HG03060 (cell line): ENCODE data around the gene GALE.
"Not testable (repeated sequence)": the region's sequence is repeated elsewhere in the genome, so short reads cannot be mapped to it uniquely, and the experiment has no call there.

Experiments
- ATAC-seq: cut with Tn5 transposase; IDR thresholded peaks from one replicate; pipeline ENCODE4 v1.9.1; 2021; ENCODE audit warnings: low read depth, moderate number of reproducible peaks; ENCODE audit not compliant: unreplicated experiment

Gene GALE

GRCh38 chr1:23793861-23794731 is 6.5 kb downstream of the GALE start:
- no peak for ATAC-seq

- no peak for ATAC-seq
Measured at GRCh38 chr1:23793018-23793781, 7.4 kb downstream of the GALE start.

- no peak for ATAC-seq
Measured at GRCh38 chr1:23792151-23792945, 8.2 kb downstream of the GALE start.

- no peak for ATAC-seq
Measured at GRCh38 chr1:23791516-23792047, 9.0 kb downstream of the GALE start.

GRCh38 chr1:23790696-23791515 is 9.6 kb downstream of the GALE start, which contains the start of gene LYPLA2:
Gene LYPLA2, plus strand, starts transcription at chr1:23791145. Its CDS starts 1,538 bp downstream, at chr1:23792683.
- no peak for ATAC-seq

GRCh38 chr1:23788695-23789094 is 11.9 kb downstream of the GALE start:
- ATAC-seq = no peak

GRCh38 chr1:23787701-23788100 is 12.9 kb downstream of the GALE start:
- ATAC-seq = no peak

GRCh38 chr1:23784846-23785245 is 15.7 kb downstream of the GALE start:
- no peak for ATAC-seq

GRCh38 chr1:23783141-23783540 is 17.4 kb downstream of the GALE start:
- not testable (repeated sequence) for ATAC-seq

- ATAC-seq = no peak
Measured at GRCh38 chr1:23779826-23780371, 20.7 kb downstream of the GALE start.

- no peak for ATAC-seq
Measured at GRCh38 chr1:23777979-23778814, 22.4 kb downstream of the GALE start, which contains the start of gene PITHD1. Gene PITHD1, plus strand, starts transcription at chr1:23778418. Its CDS starts 98 bp downstream, at chr1:23778516.

- ATAC-seq = no peak
Measured at GRCh38 chr1:23776217-23776616, 24.3 kb downstream of the GALE start.

GRCh38 chr1:23774174-23774880 is 26.2 kb downstream of the GALE start:
- no peak for ATAC-seq

- no peak for ATAC-seq
Measured at GRCh38 chr1:23772854-23773242, 27.7 kb downstream of the GALE start.

GRCh38 chr1:23772049-23772853 is 28.3 kb downstream of the GALE start:
- ATAC-seq = no peak

- ATAC-seq = no peak
Measured at GRCh38 chr1:23768733-23769132, 31.8 kb downstream of the GALE start.

GRCh38 chr1:23763041-23763577 is 37.4 kb downstream of the GALE start:
- ATAC-seq = no peak
